AG09319 (cell line): ENCODE data around the gene SINHCAF.

Experiments
- DNase-seq: peaks from one replicate; pipeline ENCODE4 v3.0.0-alpha.2; 2010; ENCODE audit warnings: low read depth; ENCODE audit errors: extremely low read depth
- CTCF ChIP-seq: IDR thresholded peaks from 2 replicates; pipeline ENCODE4 v1.5.1; 2011; ENCODE audit warnings: low read depth, mild to moderate bottlenecking, inconsistent platforms, low read length, moderate library complexity

Gene SINHCAF

GRCh38 chr12:31315044-31315715 lies 10.8 kb downstream of the SINHCAF start:
- TF ChIP-seq CTCF, result no peak
- no peak for DNase-seq

GRCh38 chr12:31312431-31312830 lies 13.5 kb downstream of the SINHCAF start:
- TF ChIP-seq CTCF, result no peak
- no peak for DNase-seq

DNA sequence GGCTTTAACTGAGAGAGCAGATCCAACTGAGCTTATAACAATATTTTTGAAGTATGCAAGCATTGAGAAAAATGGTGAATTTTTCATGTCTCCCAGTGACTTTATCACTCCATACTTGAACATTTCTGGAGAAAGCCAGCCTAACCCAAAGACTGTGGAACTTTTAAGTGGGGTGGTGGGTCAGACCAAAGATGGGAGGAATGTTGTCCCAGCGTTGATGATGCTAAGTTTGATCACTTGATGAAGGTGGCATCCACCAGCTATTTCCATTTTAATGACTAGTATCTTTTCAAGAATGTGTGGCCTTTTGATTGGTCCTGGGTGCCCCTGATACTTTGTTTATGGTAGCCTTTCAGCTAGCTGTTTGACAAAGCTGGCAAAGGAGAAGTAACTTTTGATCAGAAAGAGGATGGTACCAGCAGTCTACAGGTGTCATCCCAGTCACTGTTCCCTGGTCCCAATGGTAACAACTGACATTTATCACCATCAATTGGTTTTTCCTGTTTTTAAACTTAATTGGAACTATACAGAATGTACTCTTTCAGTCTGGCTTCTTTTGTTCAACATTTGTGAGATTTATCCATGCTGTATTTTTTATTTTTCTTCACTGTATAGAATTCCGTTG lies 14.2 kb downstream of the SINHCAF start:
- no peak for DNase-seq
- no peak for TF ChIP-seq CTCF

DNA sequence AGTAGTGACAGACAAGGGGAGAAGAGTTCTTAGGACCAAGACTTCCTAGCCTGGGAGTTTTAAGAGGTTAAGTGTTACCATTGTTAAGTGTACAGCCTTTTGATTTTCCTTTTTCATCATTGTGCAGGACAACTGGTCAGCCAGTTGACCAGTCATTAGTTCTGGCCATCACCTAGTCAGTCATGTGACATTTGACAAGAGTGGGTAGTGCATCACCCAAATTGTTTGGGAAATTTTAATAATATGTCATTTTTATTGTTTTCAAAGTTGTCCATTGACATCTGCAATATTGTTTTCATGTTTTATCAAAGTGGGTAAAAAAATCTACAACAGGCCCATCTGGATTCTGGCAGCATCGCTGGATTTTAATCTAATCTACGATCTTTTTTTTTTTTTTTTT lies 15.5 kb downstream of the SINHCAF start:
- DNase-seq, result no peak
- TF ChIP-seq CTCF, result no peak

GRCh38 chr12:31309279-31309678 lies 16.7 kb downstream of the SINHCAF start:
- no peak for TF ChIP-seq CTCF
- DNase-seq, result no peak

DNA sequence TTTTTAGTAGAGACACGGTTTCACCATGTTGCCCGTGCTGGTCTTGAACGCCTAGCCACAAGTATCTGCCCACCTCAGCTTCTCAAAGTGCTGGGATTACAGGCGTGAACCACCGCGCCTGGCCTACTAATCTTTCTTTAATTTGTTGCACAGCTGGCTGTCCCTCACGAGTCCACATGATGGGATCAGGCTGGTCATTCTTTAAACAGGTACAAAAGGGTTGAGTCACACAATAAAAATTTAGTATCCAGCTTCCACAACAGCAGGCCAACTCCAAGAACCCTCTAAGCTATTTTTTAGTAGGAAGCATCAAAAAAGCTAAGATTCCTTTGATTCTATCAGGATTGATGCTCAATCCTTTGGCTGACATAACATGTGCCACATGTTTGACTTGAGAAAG lies 17.8 kb downstream of the SINHCAF start:
- no peak for TF ChIP-seq CTCF
- DNase-seq, result no peak

GRCh38 chr12:31306866-31307265 lies 19.1 kb downstream of the SINHCAF start:
- DNase-seq, result no peak
- TF ChIP-seq CTCF, result no peak
